Spleen (tissue), 11 donors: ENCODE data around the gene PIK3C2A. TPM values are rescaled to one million over a fixed set of nuclear protein-coding genes. Genes with fewer than 3 reads are reported as not detected.

Experiments used
- DNase-seq: peaks from one replicate; pipeline ENCODE4 v3.0.0-alpha.2; 2020
- H3K27ac ChIP-seq, 8 donors: fragments of 200-600 bp; sonication (generic) in 7 of 8; 1 replicate in 4 of 8; 2 replicates in 4 of 8; pipeline versions ENCODE4 v1.5.0 to v1.8.0; 2016 to 2021; ENCODE audit warnings: inconsistent platforms in 4 of 8, mild to moderate bottlenecking in 4 of 8, moderate library complexity in 1 of 8
- H3K27me3 ChIP-seq, 7 donors: fragments of 200-600 bp; sonication (generic) in 6 of 7; replicated peaks in 1 of 7; 1 replicate in 4 of 7; 2 replicates in 3 of 7; pipeline versions ENCODE4 v1.5.0 to v1.8.0; 2016 to 2021; ENCODE audit warnings: inconsistent platforms in 3 of 7, mild to moderate bottlenecking in 1 of 7
- H3K36me3 ChIP-seq, 6 donors: fragments of 200-600 bp; sonication (generic) in 5 of 6; 1 replicate in 4 of 6; 2 replicates in 2 of 6; pipeline versions ENCODE4 v1.5.0 to v1.8.0; 2016 to 2021; ENCODE audit warnings: inconsistent platforms in 2 of 6
- H3K4me1 ChIP-seq, 6 donors: fragments of 200-600 bp; sonication (generic) in 5 of 6; 1 replicate in 3 of 6; 2 replicates in 3 of 6; pipeline versions ENCODE4 v1.5.0 to v1.8.0; 2016 to 2021; ENCODE audit warnings: inconsistent platforms in 3 of 6
- H3K4me3 ChIP-seq, 8 donors: fragments of 200-600 bp; sonication (generic) in 7 of 8; 1 replicate in 4 of 8; 2 replicates in 4 of 8; pipeline versions ENCODE4 v1.5.0 to v1.8.0; 2016 to 2021; ENCODE audit warnings: inconsistent platforms in 4 of 8, mild to moderate bottlenecking in 4 of 8, moderate library complexity in 2 of 8
- H3K9me3 ChIP-seq, 8 donors: fragments of 200-600 bp; sonication (generic) in 7 of 8; 1 replicate in 4 of 8; 2 replicates in 4 of 8; pipeline versions ENCODE4 v1.5.0 to v1.8.0; 2016 to 2021; ENCODE audit warnings: inconsistent platforms in 4 of 8
- POLR2A ChIP-seq, 3 donors: fragments of 450-650 bp; IDR thresholded peaks; one replicate each; pipeline ENCODE4 v1.5.1; 2017; ENCODE audit warnings: antibody characterized with exemption in 3 of 3, mild to moderate bottlenecking in 1 of 3
- POLR2AphosphoS5 ChIP-seq, 3 donors: sonication (generic); formaldehyde crosslinking; IDR thresholded peaks; one replicate each; pipeline ENCODE4 v1.5.1; 2017; ENCODE audit warnings: antibody characterized with exemption in 3 of 3
- WGBS, 5 donors: extraction: QIAGEN DNeasy Blood & Tissue Kit in 3 of 5; methylation state at CpG; one replicate each; pipeline versions ENCODE4 v1.1.5 to v1.1.7; 2013 to 2018; 5-methylcytosine and 5-hydroxymethylcytosine counted together
- intact Hi-C: fragments of 100-400 bp; cut with DNase I; formaldehyde crosslinking; loops from one replicate; pipeline ENCODE4 v1.15.0; 2023; ENCODE audit warnings: low total_unique reads
- polyA plus RNA-seq, 3 donors: library from polyadenylated mRNA; stranded (reverse); fragments of 200-250 nt; gene quantifications; one replicate each; pipeline ENCODE4 v1.2.1, GENCODE V29; 2013
- total RNA-seq, 7 donors: library from RNA; depleted of rRNA in 3 of 7; stranded (reverse); fragments of >200 nt in 3 of 7; fragmentation: NEBNext Ultra II Directional in 4 of 7; extraction: Animal tissue kit (Norgen Biotek cat#: 25700) in 4 of 7; gene quantifications; one replicate each; pipeline versions ENCODE4 v1.1.0 to v1.2.1, GENCODE V29; 2016 to 2021
- TF ChIP-seq, protein P1 (sequence below), 11 experiments: fragments of 200-600 bp in 7 of 11; fragments of 450-650 bp in 4 of 11; sonication (generic) in 4 of 11; IDR thresholded peaks in 8 of 11; conservative IDR thresholded peaks in 3 of 11; 1 replicate in 7 of 11; 2 replicates in 4 of 11; pipeline versions ENCODE4 v1.4.0 to v1.8.0; 2016 to 2021; ENCODE audit warnings: antibody characterized with exemption in 11 of 11, inconsistent platforms in 4 of 11, mild to moderate bottlenecking in 1 of 11
- donor health status: healthy with polysubstance abuse.
- donor health status: DM: no; HTN: no; CAD: no; lungs with moderate emphysema.
- donor health status: DM: no; HTN: no; CAD: no.
- donor health status: Bipolar disorder and iron deficiency.
- donor health status: healthy.
- donor health status: DM: no; HTN: no; CAD: no.
- donor health status: DM: yes; HTN: yes; CAD: no.

PIK3C2A gene
- total and polyA plus RNA-seq, 10 donors: 6.1 to 79.3 (median 59.4) TPM

GRCh38 chr11:17211286-17211685 lies 3.5 kb upstream of the PIK3C2A start:
- Histone ChIP-seq H3K9me3 (peaks cover 0 to 11% (median 7%) of the 10 kb centered on the region in 8 donors), H3K36me3 (no peaks in the 10 kb centered on the region), H3K4me1 (peaks cover 3 to 44% (median 31%) of the 10 kb centered on the region in 6 donors), H3K27ac (peak overlapping the region in 1 of 8 donors; percentile 92), H3K4me3 (no peak overlapping the region), H3K27me3 (no peaks in the 10 kb centered on the region)
- TF ChIP-seq, protein P1, sequence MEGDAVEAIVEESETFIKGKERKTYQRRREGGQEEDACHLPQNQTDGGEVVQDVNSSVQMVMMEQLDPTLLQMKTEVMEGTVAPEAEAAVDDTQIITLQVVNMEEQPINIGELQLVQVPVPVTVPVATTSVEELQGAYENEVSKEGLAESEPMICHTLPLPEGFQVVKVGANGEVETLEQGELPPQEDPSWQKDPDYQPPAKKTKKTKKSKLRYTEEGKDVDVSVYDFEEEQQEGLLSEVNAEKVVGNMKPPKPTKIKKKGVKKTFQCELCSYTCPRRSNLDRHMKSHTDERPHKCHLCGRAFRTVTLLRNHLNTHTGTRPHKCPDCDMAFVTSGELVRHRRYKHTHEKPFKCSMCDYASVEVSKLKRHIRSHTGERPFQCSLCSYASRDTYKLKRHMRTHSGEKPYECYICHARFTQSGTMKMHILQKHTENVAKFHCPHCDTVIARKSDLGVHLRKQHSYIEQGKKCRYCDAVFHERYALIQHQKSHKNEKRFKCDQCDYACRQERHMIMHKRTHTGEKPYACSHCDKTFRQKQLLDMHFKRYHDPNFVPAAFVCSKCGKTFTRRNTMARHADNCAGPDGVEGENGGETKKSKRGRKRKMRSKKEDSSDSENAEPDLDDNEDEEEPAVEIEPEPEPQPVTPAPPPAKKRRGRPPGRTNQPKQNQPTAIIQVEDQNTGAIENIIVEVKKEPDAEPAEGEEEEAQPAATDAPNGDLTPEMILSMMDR (IDR thresholded peaks at IDR 0.05 in 8 of 11, conservative IDR thresholded peaks at IDR 0.05 in 3 of 11): no peak
- TF ChIP-seq POLR2AphosphoS5 (IDR thresholded peaks at IDR 0.05) (no peak), POLR2A (IDR thresholded peaks at IDR 0.05) (no peak)
- intact Hi-C loops: no loop called here
- 22 to 57% (median 46%) methylated on average over 1 of the region's 1 CpG for WGBS, 5 donors
- no peak for DNase-seq

GRCh38 chr11:17209939-17210245 lies 2.1 kb upstream of the PIK3C2A start:
- TF ChIP-seq POLR2A (IDR thresholded peaks at IDR 0.05): no peak
- TF ChIP-seq, protein P1 (IDR thresholded peaks at IDR 0.05 in 8 of 11, conservative IDR thresholded peaks at IDR 0.05 in 3 of 11): no peak
- no peak for TF ChIP-seq POLR2AphosphoS5 (IDR thresholded peaks at IDR 0.05)
- Histone ChIP-seq H3K27ac (peak overlapping the region in 7 of 8 donors; percentile 41 to 98 (median 93)), H3K4me3 (peak overlapping the region in 1 of 8 donors; percentile 84), H3K4me1 (peaks cover 9 to 58% (median 39%) of the 10 kb centered on the region in 6 donors), H3K9me3 (peaks cover 0 to 11% (median 7%) of the 10 kb centered on the region in 8 donors), H3K27me3 (no peaks in the 10 kb centered on the region), H3K36me3 (no peaks in the 10 kb centered on the region)
- no peak for DNase-seq
- WGBS, 5 donors: 77 to 96% (median 94%) methylated on average over 1 of the region's 1 CpG
- intact Hi-C loops: loop anchor here (10.0 kb wide), 1 partner anchor 125 kb away; no protein-coding TSS in a partner anchor

- Histone ChIP-seq H3K27me3 (no peaks in the 10 kb centered on the region), H3K4me1 (peaks cover 9 to 71% (median 43%) of the 10 kb centered on the region in 6 donors), H3K27ac (peak overlapping the region; percentile 78 to 98 (median 94)), H3K36me3 (peaks cover 0 to 12% (median 0%) of the 10 kb centered on the region in 6 donors), H3K9me3 (no peaks in the 10 kb centered on the region), H3K4me3 (peak overlapping the region; percentile 60 to 95 (median 78))
- TF ChIP-seq POLR2AphosphoS5 (IDR thresholded peaks at IDR 0.05): no peak
- DNase-seq: no peak
- intact Hi-C loops: loop anchor here (10.0 kb wide), 1 partner anchor 124 kb away; no protein-coding TSS in a partner anchor
- 2 to 3% (median 3%) methylated on average over 24 to 26 of the region's 26 CpGs for WGBS, 5 donors
These were observed 642 bp upstream of the PIK3C2A start for GRCh38 chr11:17208257-17208999.

- Histone ChIP-seq H3K9me3 (no peaks in the 10 kb centered on the region), H3K27me3 (no peaks in the 10 kb centered on the region), H3K36me3 (peaks cover 0 to 22% (median 0%) of the 10 kb centered on the region in 6 donors), H3K4me1 (peaks cover 9 to 89% (median 47%) of the 10 kb centered on the region in 6 donors), H3K27ac (peak overlapping the region in 5 of 8 donors; percentile 92 to 98 (median 93)), H3K4me3 (peak overlapping the region; percentile 10 to 95 (median 76))
- 60 to 77% (median 67%) methylated on average over 2 of the region's 2 CpGs for WGBS, 5 donors
- intact Hi-C loops: loop anchor here (10.0 kb wide), 1 partner anchor 122 kb away; no protein-coding TSS in a partner anchor
- no peak for TF ChIP-seq POLR2A (IDR thresholded peaks at IDR 0.05)
- TF ChIP-seq POLR2AphosphoS5 (IDR thresholded peaks at IDR 0.05): no peak
- TF ChIP-seq, protein P1 (IDR thresholded peaks at IDR 0.05 in 8 of 11, conservative IDR thresholded peaks at IDR 0.05 in 3 of 11): no peak
- DNase-seq: no peak
These were observed 1.3 kb downstream of the PIK3C2A start for GRCh38 chr11:17206463-17206862.
